ENCODE data around the gene PLET1. TPM values are rescaled to one million over a fixed set of nuclear protein-coding genes. Genes with fewer than 3 reads are reported as not detected.

The PLET1 gene
- total and polyA plus RNA-seq, 2 donors (not counting 1 experiment from before 2014, with no cell fraction given), result not detected

DNA sequence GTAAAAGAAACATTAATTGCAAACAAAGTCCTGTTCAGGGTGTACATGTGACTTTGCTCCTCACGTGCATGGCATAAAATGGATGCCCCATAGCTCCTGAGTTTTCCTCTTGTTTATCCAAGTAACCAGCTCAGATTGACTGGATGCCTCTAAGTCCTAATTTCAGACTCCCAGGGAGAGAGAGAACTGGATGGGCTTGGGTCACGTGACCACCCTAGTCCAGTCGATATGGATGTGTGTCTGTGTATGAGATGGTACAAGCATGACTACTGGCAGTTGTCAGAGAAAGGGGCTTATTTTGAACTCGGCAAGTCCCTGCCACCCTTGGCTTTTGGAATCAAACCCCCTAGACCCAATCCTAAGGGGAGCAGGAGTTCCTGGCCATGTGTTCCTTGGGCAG, 35.4 kb upstream of the PLET1 start:
- Mint-ChIP-seq H3K4me3 (no peak overlapping the region), H3K9me3 (ENCODE audit: insufficient read depth) (no peaks in the 10 kb centered on the region), H3K27ac (no peak overlapping the region), H3K4me1 (no peaks in the 10 kb centered on the region), H3K27me3 (no peaks in the 10 kb centered on the region)
- intact Hi-C loops (cut with micrococcal nuclease), result no loop called here
- Histone ChIP-seq H3K4me2 (replicated peaks; ENCODE audit: low read depth, low read length, poor library complexity, severe bottlenecking) (no peak overlapping the region), H3K79me2 (ENCODE audit: control insufficient read depth, insufficient read depth, low read length) (no peaks in the 10 kb centered on the region), H3K36me3 (replicated peaks in 1 of 2; ENCODE audit: control extremely low read depth in 1 of 2, control insufficient read depth in 1 of 2, extremely low read depth in 1 of 2, insufficient read depth in 2 of 2, low read length in 1 of 2) (no peaks in the 10 kb centered on the region), H3K4me3 (ENCODE audit: control extremely low read depth in 1 of 5, extremely low read depth in 1 of 5, insufficient read depth in 1 of 5, low read depth in 2 of 5, low read length in 4 of 5) (no peak overlapping the region), H4K20me1 (ENCODE audit: control insufficient read depth, insufficient read depth, low read length, poor library complexity, severe bottlenecking) (no peaks in the 10 kb centered on the region), H3K9me3 (ENCODE audit: control extremely low read depth in 1 of 3, control insufficient read depth in 2 of 3, insufficient read depth in 1 of 3, low read length in 2 of 3) (no peaks in the 10 kb centered on the region), H2AFZ (ENCODE audit: insufficient read depth, low read depth, low read length, poor library complexity, severe bottlenecking) (no peak overlapping the region), H3K27ac (ENCODE audit: low read length in 2 of 2) (no peak overlapping the region), H3K27me3 (replicated peaks in 1 of 4; ENCODE audit: control extremely low read depth in 1 of 4, control insufficient read depth in 3 of 4, insufficient read depth in 4 of 4, low read length in 3 of 4) (no peaks in the 10 kb centered on the region), H3K9ac (ENCODE audit: low read length) (no peak overlapping the region), H3K4me1 (ENCODE audit: control insufficient read depth in 2 of 2, insufficient read depth in 2 of 2, low read length in 2 of 2) (no peaks in the 10 kb centered on the region)
- TF ChIP-seq EZH2 (IDR thresholded peaks at IDR 0.05; ENCODE audit: borderline replicate concordance, insufficient read depth, low read depth, low read length, poor library complexity, severe bottlenecking), result no peak
- TF ChIP-seq, protein P1, sequence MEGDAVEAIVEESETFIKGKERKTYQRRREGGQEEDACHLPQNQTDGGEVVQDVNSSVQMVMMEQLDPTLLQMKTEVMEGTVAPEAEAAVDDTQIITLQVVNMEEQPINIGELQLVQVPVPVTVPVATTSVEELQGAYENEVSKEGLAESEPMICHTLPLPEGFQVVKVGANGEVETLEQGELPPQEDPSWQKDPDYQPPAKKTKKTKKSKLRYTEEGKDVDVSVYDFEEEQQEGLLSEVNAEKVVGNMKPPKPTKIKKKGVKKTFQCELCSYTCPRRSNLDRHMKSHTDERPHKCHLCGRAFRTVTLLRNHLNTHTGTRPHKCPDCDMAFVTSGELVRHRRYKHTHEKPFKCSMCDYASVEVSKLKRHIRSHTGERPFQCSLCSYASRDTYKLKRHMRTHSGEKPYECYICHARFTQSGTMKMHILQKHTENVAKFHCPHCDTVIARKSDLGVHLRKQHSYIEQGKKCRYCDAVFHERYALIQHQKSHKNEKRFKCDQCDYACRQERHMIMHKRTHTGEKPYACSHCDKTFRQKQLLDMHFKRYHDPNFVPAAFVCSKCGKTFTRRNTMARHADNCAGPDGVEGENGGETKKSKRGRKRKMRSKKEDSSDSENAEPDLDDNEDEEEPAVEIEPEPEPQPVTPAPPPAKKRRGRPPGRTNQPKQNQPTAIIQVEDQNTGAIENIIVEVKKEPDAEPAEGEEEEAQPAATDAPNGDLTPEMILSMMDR (IDR thresholded peaks at IDR 0.05), result no peak
- ChIA-PET CTCF (no interaction called here), POLR2A (no interaction called here)
- DNase-seq (no peak), ATAC-seq (ENCODE audit: low read depth) (no peak)
- WGBS (ENCODE audit: insufficient coverage), result 83% methylated on average over 3 of the region's 4 CpGs

GRCh38 chr11:112294688-112295340, 34.2 kb upstream of the PLET1 start:
- Histone ChIP-seq H3K4me1 (ENCODE audit: control insufficient read depth in 2 of 2, insufficient read depth in 2 of 2, low read length in 2 of 2) (peaks cover 4 to 7% of the 10 kb centered on the region in 2 donors), H2AFZ (ENCODE audit: insufficient read depth, low read depth, low read length, poor library complexity, severe bottlenecking) (no peak overlapping the region), H3K4me3 (ENCODE audit: control extremely low read depth in 1 of 5, extremely low read depth in 1 of 5, insufficient read depth in 1 of 5, low read depth in 2 of 5, low read length in 4 of 5) (no peak overlapping the region), H3K79me2 (ENCODE audit: control insufficient read depth, insufficient read depth, low read length) (no peaks in the 10 kb centered on the region), H3K27ac (ENCODE audit: low read length in 2 of 2) (no peak overlapping the region), H3K27me3 (replicated peaks in 1 of 4; ENCODE audit: control extremely low read depth in 1 of 4, control insufficient read depth in 3 of 4, insufficient read depth in 4 of 4, low read length in 3 of 4) (no peaks in the 10 kb centered on the region), H3K9ac (ENCODE audit: low read length) (no peak overlapping the region), H3K36me3 (replicated peaks in 1 of 2; ENCODE audit: control extremely low read depth in 1 of 2, control insufficient read depth in 1 of 2, extremely low read depth in 1 of 2, insufficient read depth in 2 of 2, low read length in 1 of 2) (no peaks in the 10 kb centered on the region), H3K4me2 (replicated peaks; ENCODE audit: low read depth, low read length, poor library complexity, severe bottlenecking) (no peak overlapping the region), H3K9me3 (ENCODE audit: control extremely low read depth in 1 of 3, control insufficient read depth in 2 of 3, insufficient read depth in 1 of 3, low read length in 2 of 3) (no peaks in the 10 kb centered on the region), H4K20me1 (ENCODE audit: control insufficient read depth, insufficient read depth, low read length, poor library complexity, severe bottlenecking) (no peaks in the 10 kb centered on the region)
- intact Hi-C loops (cut with micrococcal nuclease), result loop anchor here (5.0 kb wide), 1 partner anchor 418 kb away; the partner anchor contains the start of genes CFAP68 and FDXACB1
- Mint-ChIP-seq H3K4me3 (no peak overlapping the region), H3K27me3 (no peaks in the 10 kb centered on the region), H3K27ac (no peak overlapping the region), H3K9me3 (ENCODE audit: insufficient read depth) (no peaks in the 10 kb centered on the region), H3K4me1 (peaks cover 5% of the 10 kb centered on the region)
- TF ChIP-seq EZH2 (IDR thresholded peaks at IDR 0.05; ENCODE audit: borderline replicate concordance, insufficient read depth, low read depth, low read length, poor library complexity, severe bottlenecking), result no peak
- TF ChIP-seq, protein P1 (IDR thresholded peaks at IDR 0.05), result no peak
- CTCF ChIA-PET, result interaction anchor here (0.8 to 3.1 kb wide), 3 partner anchors 15 to 995 kb away, joined by 4 to 23 read pairs (median 9); no protein-coding TSS in a partner anchor
- ATAC-seq (ENCODE audit: low read depth) (no peak), DNase-seq (no peak)
- 88% methylated on average over 1 of the region's 3 CpGs for WGBS (ENCODE audit: insufficient coverage)
- POLR2A ChIA-PET, result interaction anchor here (0.6 kb wide), 1 partner anchor 69 kb away, joined by 3 read pairs; no protein-coding TSS in a partner anchor

All from B cell (primary cell).